Ramos (cell line): ENCODE data around the gene OR52R1.
"Not testable (repeated sequence)": the region's sequence is repeated elsewhere in the genome, so short reads cannot be mapped to it uniquely, and the experiment has no call there.

Experiments used
- in situ Hi-C: fragments of 300-500 bp; cut with MboI; formaldehyde crosslinking; loops from one replicate; pipeline ENCODE4 v1.14.3; 2022; ENCODE audit warnings: low sequenced_read_pairs; ENCODE audit not compliant: unreplicated experiment

Gene OR52R1

GRCh38 chr11:4804280-4804679, at the start of gene OR52R1:
TSS of gene OR52R1 (minus strand) at chr11:4804380. CDS start at chr11:4804380, 0 bp downstream.
- in situ Hi-C loops, result no loop called here

DNA sequence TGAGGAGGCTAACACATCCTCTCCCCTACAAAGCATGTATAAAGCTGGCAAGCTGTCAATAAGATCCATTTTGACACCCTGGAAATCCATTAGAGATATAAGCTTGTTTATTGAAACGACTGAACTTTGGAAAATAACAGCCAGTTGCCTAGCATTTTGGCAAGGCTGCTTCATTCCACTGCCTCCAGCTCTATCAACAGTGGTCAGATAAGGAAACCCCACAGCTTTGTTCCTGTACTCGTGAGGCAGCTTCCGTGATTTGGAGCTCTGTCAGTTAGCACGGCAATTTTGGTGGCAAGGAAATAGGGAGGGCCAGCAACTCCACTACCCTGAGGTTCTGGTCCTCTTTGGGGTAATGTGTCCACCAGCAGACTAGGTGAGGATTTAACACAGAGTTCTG, 46.9 kb upstream of the OR52R1 start:
- in situ Hi-C loops, result no loop called here

DNA sequence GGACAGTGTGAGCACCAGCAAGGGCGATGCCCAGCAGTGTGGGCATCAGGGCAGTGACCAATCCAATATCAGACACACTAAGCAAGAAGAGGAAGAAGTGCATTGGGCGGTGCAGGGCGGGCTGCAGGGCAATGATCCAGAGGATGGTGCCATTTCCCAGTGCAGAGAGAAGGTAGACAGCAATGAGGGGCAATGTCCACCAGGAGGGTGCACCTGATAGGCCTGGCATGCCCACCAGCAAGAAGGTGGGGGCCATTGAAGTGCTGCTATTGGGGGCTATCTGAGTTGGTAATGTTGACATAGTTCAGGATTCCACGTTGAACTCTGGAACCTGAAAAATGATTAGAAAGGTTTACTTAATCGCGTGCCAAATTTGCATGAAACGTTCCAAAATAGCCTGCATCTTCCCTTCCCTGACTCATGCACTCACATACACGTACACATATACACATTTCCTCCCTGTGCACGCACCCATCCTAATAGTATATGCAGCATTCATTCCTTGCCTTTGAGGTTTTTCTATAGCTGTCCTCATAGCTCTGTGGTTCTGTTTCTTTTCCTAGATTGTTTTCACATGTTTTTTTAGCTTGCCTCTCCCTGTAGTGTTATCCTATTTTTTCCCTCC, 44.8 kb upstream of the OR52R1 start, which contains the start of gene OR51S1:
TSS of gene OR51S1 (minus strand) at position 301 of the 625 bp plus-strand sequence. CDS start at position 301, 0 bp downstream.
- in situ Hi-C loops, result no loop called here

DNA sequence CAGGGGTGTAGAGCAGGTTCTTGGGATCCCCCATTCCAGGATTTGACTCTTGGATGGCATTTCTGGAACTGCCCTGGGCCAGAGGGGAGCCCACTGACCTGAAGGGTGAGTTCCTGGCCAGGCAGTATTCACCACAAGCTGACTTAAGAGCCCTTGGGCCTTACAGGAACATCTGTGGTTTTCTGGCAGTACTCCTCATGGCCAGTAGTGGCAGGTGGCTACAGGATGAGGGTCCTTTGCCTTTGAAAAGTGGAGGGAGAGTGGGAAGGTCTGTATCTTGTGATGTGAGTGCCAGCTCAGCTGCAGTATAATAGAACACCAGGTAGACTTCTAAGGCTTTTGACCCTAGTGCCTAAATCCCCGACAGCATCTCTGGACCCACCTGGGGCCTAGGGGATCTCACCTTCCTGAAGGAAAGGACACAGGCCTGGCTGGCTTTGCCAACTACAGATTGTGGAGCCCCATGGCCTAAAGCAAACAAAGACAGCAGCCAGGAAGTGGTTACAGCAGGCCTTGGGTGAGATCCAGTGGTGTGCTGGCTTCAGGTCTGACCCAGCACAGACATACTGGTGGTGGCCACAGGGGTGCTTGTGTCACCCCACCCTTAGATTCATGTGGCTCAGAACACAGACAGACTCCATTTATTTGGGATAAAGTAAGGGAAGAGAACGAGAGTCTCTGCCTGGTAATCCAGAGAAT, 35.8 kb upstream of the OR52R1 start:
- in situ Hi-C loops, result no loop called here

DNA sequence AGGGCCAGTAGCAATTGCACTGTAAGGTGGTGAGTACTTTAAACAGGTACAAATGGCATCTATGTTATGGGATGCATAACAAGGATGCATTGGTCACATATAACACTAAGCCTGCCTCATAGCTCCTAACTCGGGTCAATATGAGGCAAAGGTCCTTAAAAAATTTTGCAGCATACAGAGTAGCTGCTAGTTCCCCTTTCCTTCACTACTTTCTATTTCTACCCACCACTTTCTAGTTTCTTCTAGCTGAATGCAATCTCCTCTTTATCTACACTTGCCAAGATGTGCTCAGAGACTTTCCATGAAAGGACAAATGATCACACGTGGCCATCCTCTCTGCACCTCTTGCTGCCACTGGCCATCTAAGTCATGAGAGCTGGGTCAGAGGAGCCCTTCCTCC, 26.7 kb upstream of the OR52R1 start:
- in situ Hi-C loops, result no loop called here

DNA sequence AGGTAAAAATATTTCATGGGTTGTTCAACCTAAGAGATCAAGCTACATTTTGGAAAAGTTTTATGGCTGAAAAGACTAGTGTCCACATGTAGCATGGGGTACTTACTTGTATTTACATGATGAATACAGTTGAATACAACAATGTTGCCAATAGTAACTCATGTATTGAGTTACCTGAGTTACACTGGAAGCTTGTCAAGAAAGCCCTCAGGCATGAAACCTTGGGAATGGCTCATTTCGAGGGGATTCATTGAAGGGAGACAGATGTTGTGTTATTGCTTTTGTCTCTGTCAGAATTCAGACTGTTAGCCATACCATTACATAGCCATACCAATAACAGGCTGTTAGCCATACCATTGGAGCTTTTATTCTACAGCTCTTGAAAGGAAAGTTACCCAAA, 26.2 kb upstream of the OR52R1 start:
- in situ Hi-C loops, result no loop called here

- in situ Hi-C loops, result no loop called here
Measured at GRCh38 chr11:4826425-4826824, 22.2 kb upstream of the OR52R1 start.

GRCh38 chr11:4825132-4825531, 21.0 kb upstream of the OR52R1 start:
- in situ Hi-C loops, result no loop called here

DNA sequence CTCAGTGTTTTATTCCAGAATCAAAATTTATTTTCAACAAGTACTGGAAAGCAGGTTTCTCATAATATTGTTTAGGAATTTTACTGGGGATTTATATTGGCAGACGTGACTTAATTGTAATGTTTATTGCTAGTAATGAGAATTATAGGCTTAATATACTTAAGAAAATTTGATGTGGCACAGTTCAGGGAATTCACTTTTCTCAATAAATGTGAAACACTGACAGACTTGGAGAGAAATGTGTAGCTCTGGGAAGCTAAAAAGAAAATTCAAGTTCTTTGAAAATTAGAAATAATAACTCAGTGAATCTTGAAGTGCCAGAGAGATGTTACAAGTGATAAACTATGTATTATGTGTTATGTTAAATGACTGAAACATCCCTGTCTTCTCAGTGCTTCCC, 16.8 kb upstream of the OR52R1 start, which contains the start of gene OR51F2:
TSS of gene OR51F2 (plus strand) at position 301 of the 400 bp plus-strand sequence. CDS start 101 bp downstream, outside the sequence.
- in situ Hi-C loops, result no loop called here

- in situ Hi-C loops, result no loop called here
Measured at GRCh38 chr11:4809246-4809645, 5.1 kb upstream of the OR52R1 start.

GRCh38 chr11:4808476-4808875, 4.3 kb upstream of the OR52R1 start:
- in situ Hi-C loops, result no loop called here

GRCh38 chr11:4801316-4801715, 2.9 kb downstream of the OR52R1 start:
- in situ Hi-C loops, result not testable (repeated sequence)

GRCh38 chr11:4798427-4799183, 5.6 kb downstream of the OR52R1 start:
- in situ Hi-C loops, result no loop called here

DNA sequence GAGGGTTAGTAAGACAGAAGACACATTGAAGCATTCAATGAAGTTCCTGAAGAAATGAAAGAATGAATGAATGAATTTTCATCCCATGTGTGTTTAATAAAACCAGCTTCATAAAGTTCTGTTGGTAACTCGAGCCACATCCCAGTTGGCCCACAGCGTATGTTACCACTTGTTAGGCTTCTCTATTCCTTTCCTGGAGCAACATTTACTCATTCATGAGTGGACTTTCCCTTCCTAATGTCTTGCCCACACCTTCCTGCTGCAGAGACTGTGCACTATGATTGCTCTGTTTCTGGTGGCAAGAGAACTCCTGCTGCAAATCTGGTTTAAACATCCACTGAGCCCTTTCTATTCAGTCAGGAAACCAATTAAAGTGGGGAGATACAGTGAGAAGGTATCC, 7.0 kb downstream of the OR52R1 start:
- in situ Hi-C loops, result no loop called here

DNA sequence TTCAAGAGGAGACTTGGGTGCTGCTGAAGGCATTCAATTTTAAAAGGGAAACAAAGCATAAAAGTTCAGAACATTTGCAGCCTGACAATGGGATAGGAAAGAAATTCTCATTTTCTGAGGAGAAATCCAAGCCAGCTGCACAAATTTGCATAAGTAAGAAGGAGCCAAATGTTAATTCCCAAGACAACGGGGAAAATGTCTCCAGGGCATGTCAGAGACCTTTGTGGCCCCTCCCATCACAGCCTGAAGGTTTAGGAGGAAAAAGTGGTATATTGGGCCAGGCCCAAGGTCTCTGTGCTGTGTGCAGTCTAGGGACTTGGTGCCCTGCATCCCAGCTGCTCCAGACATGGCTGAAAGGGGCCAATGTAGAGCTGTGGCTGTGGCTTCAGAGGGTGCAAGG, 21.7 kb downstream of the OR52R1 start:
- in situ Hi-C loops, result no loop called here

- in situ Hi-C loops, result no loop called here
Measured at GRCh38 chr11:4769838-4770237, 34.3 kb downstream of the OR52R1 start, which contains the start of gene OR51F1. TSS of gene OR51F1 (minus strand) at chr11:4769938. CDS start at chr11:4769938, 0 bp downstream.

DNA sequence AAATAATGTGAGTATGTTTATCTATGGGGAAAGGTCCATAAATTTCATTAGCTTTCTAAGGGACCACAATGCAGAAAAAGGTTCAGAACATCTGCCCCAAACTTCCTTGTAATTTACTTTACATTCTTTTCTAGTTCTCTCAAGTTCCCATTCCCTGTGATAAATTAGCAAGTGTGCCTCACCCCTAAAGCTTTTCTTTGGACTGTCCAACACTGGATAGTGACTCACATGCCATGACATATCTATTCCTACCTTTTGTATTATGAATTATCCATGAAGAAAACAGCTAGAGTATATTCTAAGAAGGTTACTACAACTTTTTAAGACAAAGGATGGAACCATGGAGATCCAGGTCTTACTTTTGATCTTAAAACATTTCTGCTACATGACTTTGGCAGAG, 36.1 kb downstream of the OR52R1 start:
- in situ Hi-C loops, result no loop called here

DNA sequence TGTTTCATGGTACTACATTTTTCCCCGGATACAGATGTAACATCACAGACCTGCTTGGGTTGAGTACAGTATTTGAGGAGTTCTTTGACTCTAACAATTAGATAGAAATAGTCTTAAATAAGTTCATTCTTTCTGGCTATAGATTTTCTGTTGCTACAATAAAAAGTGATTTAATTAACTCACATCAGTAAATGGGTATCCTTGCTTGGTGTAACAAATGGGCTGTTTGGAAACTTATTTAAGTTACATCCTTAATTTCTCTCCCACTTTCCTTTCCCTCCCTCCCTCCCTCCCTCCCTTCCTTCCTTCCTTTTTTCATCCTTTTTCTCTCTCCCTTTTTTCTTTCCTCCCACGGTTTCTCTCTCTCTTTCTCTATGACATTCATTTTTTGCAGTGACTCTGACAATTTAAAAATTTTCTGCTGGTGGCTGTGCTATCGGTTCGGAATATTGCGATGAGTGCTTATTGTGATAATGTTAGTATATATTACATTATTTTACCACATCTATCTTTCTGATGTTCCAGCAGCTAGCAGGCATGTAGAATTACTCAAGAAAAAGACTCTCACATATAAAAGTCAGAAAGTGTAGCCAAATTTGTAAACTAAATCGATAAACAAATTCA, 37.6 kb downstream of the OR52R1 start:
- in situ Hi-C loops, result no loop called here

- in situ Hi-C loops, result no loop called here
Measured at GRCh38 chr11:4763096-4763495, 41.1 kb downstream of the OR52R1 start.
